ENCODE measurements around the gene SETBP1.
"Not testable (repeated sequence)": the region's sequence is repeated elsewhere in the genome, so short reads cannot be mapped to it uniquely, and the experiment has no call there.

The SETBP1 gene

DNA sequence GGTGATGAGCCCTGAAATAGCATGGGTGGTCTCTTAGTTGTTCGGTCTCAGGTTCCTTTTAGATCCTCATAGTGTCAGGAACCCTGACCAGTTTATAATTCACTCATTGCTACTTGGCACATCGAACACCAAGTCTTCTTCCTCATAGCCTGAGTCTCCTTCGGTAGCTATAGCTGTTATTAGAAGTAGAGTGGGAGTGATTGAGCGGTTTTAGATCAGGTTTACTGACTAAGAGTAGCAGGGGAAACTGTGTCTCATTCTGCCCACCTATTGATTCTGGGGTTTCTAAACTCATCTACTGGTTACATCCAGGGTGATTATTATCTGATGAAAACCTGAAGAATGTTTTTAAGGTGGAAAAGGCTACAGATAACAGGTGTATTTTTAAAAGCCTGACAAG is 114.6 kb downstream of the SETBP1 start:
- no peak for DNase-seq

GRCh38 chr18:44796429-44797428 is 116.0 kb downstream of the SETBP1 start:
- no peak for DNase-seq

GRCh38 chr18:44798433-44799048 is 117.9 kb downstream of the SETBP1 start:
- no peak for DNase-seq

GRCh38 chr18:44799382-44799906 is 118.8 kb downstream of the SETBP1 start:
- DNase-seq: no peak

- no peak for DNase-seq
Measured at GRCh38 chr18:44799907-44800421, 119.3 kb downstream of the SETBP1 start.

GRCh38 chr18:44800766-44801165 is 120.1 kb downstream of the SETBP1 start:
- not testable (repeated sequence) for DNase-seq

DNA sequence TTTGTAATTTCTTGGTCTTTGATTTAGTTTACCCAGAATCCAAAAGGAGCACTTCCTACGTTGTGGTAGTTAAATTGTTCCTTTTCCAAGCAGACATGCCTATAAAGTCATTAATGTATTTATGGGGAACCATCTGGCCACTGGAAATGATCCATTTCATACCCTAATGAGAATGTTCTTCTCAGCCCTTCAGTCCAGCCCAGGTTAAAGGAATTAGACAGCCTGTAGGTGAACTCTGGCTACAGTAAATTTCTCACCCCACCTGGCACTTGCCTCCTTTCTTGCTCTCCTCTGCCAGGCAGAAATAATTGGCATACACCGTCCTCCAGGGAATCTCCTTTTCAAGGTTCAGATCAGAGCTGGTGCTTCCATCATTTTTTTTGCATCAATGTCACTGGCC is 121.1 kb downstream of the SETBP1 start:
- no peak for DNase-seq

DNA sequence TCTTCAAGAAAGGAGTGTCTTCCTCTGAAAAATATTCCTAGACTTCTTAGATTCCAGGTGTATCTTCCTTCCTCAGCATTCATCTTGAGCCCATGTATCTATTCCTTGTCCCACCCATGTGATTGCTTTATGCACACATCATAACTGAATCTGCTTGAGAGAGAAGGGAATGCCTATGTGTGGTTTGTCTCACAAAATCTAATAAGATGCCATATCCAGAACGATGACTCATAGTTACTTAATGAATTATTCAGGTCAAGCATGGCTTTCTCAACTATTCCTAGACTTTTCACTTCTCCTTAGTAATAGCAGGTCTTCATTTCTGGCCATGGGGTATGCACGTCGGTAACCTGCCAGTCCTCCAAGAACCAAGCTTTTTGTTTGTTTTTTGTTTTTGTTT is 121.8 kb downstream of the SETBP1 start:
- no peak for DNase-seq

- no peak for DNase-seq
Measured at GRCh38 chr18:44803019-44803650, 122.4 kb downstream of the SETBP1 start.

DNA sequence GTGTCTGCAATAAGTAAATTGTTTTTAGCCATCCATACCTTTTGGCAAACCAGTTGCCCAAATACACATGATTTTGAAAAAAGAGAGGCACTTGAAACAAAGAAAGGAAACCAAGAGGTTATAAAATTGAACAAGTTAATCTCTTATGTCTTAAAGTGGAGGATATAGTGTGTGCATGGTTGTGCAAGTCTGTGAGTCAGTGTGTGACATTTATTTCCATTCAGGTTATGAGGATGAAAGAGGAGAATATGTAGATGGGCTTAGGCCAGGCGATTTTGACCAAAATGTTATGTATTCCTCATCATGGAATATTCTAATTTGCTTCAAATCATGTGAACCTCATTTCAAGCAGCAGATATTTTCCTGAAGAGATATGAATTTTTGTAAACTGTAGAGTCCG is 123.3 kb downstream of the SETBP1 start:
- no peak for DNase-seq

DNA sequence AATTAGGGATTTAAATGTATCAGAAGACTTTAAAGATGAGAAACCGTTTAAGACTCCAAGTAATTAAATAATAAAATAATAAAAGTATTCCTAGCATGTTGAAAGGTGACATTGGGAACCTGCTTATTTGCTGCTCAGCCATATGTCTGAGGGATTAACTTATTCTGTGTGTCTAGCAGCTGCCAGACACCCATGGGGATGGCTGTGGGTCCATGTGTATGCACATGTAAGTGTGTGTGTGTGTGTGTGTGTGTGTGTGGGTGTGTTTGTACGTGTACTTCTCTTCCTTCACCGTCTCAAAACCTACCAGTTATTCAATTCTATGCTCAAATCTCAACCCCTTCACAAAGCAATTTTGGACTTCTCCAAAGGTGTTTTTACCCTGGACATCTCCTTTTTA is 124.5 kb downstream of the SETBP1 start:
- DNase-seq: no peak

GRCh38 chr18:44805643-44806042 is 125.0 kb downstream of the SETBP1 start:
- DNase-seq: no peak

DNA sequence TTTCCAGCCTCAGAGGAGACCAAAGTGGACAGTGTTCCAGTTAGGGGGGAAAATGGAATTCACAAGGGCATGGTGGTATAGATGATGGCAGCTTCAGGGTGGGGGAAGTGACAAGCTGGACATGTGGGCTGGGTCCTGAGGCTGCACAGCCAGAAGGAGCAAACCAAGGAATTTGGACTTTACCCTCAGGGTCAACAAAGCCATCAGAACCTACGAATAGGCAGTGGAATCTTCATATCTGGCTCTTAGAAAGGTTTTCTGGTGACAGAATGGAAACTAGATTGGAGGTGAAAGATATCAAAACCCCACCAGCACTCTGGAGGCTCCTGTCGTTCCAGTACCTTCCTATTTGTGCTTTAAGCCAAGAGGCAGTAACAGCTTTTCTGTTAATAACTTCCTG is 127.1 kb downstream of the SETBP1 start:
- DNase-seq: no peak

DNA sequence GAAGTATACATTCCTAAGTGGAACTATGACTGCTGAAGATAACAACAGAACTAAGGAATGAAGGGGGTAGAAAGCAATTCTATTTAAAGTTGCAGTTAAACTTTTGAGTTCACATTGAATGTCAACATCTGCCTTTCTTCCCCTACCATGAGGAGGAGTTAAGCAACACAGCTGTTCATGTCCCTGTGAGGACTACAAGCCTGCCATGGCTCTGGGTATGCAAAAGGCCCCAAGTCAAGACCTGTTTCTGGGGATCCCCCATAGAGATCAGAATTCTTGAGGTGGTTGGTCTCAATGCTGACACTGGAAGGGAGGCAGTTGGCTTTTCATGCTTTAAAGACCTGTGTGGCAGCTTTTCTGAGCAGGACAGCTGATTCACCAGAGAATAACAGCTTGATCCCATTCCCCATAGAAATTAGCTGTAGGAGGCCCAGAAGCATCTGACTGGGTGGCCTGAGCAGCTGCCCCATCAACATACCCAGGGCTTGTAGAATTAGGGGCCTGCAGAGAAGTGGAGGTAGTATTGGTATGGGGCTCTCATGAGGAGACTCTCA is 131.0 kb downstream of the SETBP1 start:
- no peak for DNase-seq

DNA sequence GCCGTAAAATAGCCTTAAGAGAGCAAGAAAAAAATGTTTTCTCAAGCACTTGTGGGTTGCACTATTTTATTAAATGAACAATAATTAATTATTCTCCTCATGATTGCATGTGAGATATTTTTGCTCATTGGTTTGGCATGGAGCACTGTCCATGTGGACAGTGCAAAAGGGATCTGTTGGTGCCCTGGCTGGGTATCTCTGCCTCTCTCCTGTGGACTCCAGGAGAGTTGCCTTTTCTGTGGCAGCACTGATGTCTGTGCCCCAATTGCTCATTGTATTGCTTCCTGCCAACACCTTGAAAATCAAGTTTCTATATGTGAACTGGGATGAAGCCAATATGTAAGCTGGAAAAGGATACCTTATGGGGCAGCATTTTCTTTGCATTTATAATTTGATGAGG is 131.7 kb downstream of the SETBP1 start:
- no peak for DNase-seq

DNA sequence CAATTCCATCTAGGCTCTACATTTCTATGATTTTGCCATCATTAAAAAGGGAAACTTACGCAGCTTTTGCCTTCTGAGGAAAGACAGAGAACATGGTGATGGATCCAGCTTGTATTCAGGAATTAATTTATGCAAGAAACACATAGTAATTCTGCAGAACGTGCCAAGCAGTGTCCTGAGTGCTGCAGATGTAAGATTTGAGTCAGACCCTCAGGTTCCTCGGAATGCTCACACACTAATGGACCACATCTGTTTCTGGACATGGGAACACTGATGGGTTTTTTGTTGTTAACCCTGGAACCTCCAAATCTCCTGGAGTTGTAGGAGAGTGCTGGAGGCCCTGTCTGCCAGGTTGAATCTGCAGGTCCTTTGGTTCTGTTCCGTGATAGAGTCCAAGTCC is 132.9 kb downstream of the SETBP1 start:
- DNase-seq: no peak

- DNase-seq: no peak
Measured at GRCh38 chr18:44815108-44815507, 134.4 kb downstream of the SETBP1 start.

DNA sequence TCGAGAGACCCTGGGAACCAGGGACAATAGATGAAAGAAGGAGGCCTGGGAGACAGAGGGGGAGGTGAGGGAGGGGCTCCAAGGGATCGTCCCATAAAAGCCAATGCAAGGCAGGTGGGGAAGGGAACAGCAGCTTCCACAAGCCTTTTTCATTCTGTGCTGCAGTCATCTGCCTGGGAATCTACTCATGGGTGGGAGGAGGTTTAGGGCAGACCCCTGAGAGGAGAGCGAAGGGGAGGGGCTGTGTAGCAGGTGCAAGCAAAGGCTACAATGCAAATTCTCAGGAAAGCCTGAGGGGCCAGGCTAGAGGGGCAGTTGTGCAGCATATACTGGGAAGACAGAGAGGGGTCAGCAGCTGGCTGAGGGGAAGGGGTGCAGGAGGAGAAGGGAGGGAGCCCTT is 135.4 kb downstream of the SETBP1 start:
- DNase-seq: no peak

GRCh38 chr18:44816477-44816876 is 135.8 kb downstream of the SETBP1 start:
- no peak for DNase-seq

DNA sequence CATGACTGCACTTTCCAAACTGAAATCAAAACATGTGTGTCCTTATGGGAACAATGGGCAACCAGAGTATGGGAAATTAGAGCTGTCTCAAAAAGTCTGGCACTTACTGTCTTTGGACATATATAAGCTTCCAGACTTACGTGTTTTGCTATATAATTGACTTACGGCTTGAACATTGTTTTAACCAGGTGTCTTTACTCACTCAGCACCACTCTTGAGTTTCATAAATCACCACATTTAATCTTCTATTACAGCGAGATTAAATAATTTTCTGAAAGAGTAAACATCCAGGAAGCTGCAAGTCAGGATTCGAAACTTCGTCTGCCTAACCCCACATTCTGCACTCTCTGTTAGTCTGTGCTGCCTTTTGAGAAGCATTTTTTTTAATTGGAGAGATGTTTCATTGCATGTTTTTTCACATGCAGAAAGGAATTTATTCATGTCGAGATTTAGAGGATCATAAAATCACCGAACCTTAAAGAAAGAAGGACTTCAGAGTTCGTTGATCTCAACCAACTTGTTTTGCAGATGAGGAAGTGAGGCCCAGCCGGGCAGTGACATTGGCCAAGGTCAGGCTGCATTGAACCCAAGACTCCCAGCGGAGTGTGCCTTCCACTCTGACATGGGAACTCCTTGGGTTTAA is 137.3 kb downstream of the SETBP1 start:
- DNase-seq: no peak

DNA sequence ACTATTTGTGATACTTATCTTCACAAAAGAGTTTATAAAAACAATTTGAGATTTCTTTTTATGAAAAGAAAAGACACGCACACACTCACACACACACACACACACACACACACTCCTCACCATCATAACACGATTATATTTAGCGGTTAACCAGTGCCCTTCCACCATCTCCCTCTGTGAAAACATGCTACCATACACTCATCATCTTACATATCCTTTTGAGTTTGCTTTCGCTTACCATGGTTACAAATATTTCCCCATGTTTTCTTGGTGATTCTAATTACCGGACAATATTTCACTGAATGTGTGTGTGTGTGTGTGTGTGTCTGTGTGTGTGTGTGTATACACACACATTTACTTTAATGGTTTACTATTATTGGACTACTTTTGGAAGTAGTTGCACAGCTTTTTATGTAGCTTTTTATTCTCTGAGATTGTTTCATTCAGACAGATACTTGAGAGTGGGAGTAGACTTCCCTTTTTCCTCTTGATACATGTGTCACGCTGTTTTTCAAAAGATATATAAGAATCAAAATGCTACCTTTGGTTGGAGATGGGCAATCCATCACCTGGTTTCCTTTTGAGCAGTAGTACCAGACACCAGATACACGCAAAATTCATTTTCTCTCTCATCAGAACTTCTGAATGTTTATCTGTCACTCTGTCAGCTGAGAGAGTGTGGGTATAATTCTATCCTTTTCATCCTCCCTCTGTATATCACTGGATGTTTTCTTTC is 138.1 kb downstream of the SETBP1 start:
- DNase-seq: no peak
